Measurements from ENCODE around the gene GPANK1.
A peak's percentile ranks its signal among the peaks of the same experiment; 100 is the strongest.
"Not testable (repeated sequence)": the region's sequence is repeated elsewhere in the genome, so short reads cannot be mapped to it uniquely, and the experiment has no call there.

GPANK1 gene

DNA sequence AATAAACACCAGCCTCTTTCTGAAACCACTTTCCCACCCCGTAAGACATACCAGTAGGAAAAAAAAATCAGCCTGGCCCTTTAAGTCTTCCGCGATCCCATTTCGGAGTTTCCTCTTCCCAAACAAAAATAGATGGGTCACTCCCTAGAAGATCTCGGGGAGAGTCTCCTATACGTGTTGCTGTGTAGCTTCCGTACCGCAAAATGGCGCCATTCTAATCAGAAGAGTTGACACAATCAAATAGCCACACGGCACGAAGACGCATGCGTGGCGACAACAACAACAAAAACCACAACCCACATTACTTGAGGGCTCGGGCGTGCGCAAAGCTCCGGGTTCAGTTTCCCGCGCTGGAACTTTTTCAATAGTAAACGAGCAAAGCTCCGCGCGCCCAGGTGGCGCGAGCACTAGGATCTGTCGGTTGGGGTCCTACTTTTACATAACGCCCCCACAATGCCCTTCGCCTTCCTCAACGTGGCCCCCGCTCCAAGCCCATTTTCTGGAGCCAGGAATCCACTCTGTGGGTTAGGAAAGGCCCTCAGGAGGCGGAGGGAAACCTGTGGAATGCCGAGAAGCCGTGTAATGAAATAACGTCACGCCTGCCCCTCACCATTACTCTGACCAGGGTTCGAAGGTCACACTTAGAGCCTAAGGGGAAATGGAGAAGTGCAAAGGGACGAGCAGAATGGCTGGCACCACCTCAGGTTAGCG, at the start of gene GPANK1:
TSS of gene GPANK1 (minus strand) at position 208 of the 711 bp plus-strand sequence. CDS start 519 bp downstream, outside the sequence.
- peak; percentile 72 to 81 for DNase-seq (ENCODE audit: low read depth in 2 of 2)

DNA sequence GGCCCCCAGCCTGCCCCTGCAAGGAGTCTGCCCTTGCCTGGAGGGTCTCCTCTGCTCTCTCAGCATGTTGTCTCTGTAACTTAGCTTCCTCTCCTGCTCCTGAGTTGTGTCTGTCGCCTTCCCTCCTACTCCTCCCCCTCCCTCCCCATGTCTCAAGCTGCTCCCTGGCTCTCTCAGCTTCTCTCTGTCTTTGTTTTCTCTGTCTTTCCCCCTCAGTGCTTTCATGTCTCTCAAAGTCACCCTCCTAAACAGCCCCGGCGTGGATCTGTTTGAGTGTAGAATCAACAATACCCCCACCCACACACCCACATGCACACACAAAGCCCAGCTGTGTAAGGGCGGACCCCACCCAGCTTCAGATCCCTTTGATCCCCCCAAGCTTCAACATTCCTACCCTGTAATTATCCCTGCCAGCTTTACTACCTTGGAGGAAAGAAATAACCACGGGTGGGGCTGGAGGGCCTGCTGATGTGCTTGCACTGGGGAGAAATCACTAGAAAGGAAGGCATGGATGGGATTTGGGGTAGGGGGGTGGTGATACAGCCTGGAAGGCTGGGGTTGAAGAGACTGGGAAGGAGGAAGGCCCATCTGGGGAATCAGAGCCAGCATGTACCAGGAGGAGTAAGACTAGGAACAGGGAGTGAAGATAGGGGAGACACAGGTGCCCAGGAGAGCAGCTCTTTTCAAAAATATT, 49.3 kb upstream of the GPANK1 start:
- DNase-seq (ENCODE audit: low read depth in 2 of 2): no peak

DNA sequence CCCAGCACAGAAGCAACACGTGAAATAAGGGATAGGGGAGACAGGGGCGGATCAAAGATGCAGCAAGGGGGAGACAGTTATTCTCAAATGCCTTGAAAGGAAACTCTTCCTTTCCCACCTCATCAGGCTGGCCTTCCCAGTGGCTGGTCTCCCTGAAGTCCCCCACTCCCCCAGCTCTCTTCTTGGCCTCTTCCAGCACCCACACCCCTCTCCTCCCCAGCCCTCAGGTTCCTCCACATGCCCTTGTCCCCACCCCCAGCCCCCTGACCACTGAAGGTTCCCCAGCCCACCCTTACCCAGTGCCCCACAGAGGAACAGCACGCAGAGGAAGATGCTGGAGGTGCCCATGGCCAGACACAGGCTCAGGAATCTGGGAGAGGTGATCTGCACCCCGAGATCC, 48.7 kb upstream of the GPANK1 start:
- DNase-seq (ENCODE audit: low read depth in 2 of 2): no peak

DNA sequence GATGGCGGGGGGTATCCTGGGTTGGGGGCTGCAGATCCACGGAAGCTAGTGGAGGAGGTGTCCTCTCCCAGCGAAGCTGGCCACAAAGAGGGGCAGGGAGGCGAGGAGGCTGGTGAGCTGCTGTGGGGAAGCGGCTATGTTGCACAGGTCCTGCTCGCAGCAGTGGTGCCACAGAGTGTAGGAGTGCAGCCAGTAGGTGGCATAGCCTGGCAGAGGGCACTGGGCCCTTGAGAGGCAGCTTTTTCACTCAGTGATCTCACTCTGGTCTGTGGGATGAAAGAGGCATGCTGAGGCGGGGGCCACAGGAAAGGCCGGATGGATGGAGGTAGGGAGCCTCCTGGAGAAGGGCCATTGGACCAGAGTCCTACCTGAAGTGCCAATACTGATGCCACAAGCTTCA, 47.5 kb upstream of the GPANK1 start:
- DNase-seq (ENCODE audit: low read depth in 2 of 2): no peak

DNA sequence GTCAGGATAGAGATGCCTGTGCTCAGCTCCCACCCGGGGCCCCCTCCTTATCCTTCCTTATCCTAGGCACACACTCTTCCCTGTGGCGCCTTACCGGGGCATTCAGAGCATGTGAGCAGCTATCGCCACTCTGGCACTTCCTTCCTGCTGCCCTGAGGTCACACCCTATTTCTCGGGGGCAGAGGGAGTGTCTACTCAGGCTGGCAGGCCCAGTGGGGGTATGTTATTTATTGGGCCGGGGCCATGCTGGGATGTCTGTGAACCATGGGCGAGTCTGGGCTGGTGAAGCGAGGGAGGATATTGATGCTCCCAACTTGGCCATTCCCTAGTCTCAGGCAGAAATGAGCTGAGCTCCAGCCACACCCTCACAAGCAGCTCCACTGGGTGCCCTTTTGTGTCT, 46.4 kb upstream of the GPANK1 start:
- DNase-seq (ENCODE audit: low read depth in 2 of 2): no peak

DNA sequence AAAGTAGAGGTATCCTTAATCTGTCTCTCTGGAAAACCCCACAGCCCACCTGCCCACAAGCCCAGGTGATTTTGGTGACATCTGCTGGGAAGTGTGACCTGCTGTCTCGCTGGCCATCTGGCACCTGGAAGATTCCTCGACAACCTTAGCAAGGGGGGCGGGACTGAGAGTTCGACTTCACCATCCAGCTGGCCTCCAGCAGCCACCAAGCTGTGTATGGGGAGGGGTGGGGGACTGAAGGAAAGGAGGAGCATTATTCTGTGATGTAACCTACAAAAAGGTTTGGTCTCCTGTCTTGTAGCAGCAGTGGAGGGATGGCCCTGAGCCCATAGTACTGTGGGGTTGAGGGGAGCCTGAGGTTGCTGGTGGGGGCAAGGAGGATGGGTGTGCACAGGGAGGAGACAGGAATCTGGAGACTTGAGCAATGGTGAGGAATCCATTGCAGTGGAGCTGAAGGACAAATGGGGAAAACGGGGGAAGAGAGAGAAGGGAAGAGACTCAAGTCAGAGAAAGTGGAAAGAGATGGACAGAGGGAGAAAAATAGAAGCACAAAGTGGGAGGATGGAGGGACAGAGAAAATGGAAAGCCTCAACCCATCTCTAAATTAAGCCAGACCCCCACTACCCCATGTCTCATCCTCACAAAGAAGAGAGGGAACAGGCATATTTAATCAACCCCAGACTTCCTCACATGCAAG, 45.9 kb upstream of the GPANK1 start:
- no peak for DNase-seq (ENCODE audit: low read depth in 2 of 2)

DNA sequence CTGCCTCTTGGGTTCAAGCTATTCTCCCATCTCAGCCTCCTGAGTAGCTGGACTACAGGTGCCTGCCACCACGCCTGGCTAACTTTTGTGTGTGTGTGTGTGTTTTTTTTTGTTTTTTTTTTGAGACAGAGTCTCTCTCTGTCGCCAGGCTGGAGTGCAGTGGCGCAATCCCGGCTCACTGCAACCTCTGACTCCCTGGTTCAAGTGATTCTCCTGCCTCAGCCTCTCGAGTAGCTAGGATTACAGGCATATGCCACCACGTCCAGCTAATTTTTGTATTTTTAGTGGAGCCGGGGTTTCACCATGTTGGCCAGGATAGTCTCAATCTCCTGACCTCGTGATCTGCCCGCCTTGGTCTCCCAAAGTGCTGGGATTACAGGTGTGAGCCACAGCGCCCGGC, 44.4 kb upstream of the GPANK1 start:
- DNase-seq (ENCODE audit: low read depth in 2 of 2): not testable (repeated sequence)

DNA sequence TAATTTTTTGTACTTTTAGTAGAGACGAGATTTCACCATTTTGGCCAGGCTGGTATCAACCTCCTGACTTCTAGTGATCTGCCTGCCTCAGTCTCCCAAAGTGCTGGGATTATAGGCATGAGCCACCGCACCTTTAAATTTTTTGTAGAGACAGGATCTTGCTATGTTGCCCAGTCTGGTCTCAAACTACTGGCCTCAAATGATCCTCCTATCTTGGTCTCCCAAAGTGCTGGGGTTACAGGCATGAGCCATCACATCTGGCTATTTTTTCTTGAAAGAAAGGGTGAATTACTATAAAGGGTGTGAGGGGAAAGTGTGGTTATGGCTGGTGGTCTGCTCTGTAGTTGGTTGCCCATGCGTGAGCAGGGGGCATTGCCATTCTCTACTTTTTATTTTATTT, 43.4 kb upstream of the GPANK1 start:
- DNase-seq (ENCODE audit: low read depth in 2 of 2): no peak

DNA sequence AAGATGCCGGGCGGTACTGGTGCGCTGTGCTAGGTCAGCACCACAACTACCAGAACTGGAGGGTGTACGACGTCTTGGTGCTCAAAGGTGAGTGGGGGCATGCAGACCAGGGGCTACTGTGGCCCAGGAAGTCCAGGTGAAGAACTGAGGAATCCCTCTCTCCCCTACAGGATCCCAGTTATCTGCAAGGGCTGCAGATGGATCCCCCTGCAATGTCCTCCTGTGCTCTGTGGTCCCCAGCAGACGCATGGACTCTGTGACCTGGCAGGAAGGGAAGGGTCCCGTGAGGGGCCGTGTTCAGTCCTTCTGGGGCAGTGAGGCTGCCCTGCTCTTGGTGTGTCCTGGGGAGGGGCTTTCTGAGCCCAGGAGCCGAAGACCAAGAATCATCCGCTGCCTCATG, 42.9 kb upstream of the GPANK1 start:
- DNase-seq (ENCODE audit: low read depth in 2 of 2): no peak

DNA sequence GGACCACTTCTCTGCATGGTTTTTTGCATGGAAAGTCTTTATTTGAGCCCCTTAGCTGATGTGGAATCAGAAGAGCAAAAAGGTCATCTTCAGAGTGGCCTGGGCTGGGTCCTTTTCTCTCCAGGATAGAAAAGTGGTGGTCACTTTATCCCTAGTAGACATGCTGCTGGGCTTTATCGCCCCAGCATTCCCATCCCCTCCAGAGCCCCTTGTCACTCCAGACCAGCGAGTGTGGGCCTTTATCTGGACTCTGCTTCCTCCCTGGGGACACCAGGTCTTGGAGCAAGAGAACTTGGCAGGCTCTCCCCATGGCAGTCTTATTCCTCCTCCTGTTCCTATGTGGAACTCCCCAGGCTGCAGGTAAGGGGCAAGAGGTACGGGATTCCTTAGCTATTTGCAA, 41.8 kb upstream of the GPANK1 start, which contains the start of gene LY6G6F:
TSS of gene LY6G6F (plus strand) at position 268 of the 400 bp plus-strand sequence. CDS start at position 309, 41 bp downstream.
- DNase-seq (ENCODE audit: low read depth in 2 of 2): no peak

DNA sequence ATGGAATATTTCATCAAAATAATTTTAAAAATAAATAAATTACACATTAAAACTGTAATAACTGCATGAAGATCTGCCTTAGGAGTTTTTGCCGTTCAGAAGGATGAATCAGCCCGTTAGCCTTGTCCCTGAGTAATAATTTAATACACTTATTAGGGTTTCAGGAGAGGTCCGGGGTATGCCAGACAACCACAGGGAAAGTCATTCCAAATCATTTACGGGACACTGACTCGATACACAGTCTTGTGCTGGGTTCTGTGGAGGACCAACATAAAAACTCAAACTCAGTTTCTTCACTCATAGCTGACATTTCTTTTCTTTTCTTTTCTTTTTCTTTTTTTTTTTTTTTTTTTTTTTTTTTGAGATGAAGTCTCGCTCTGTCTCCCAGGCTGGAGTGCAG, 41.1 kb upstream of the GPANK1 start:
- DNase-seq (ENCODE audit: low read depth in 2 of 2): no peak

DNA sequence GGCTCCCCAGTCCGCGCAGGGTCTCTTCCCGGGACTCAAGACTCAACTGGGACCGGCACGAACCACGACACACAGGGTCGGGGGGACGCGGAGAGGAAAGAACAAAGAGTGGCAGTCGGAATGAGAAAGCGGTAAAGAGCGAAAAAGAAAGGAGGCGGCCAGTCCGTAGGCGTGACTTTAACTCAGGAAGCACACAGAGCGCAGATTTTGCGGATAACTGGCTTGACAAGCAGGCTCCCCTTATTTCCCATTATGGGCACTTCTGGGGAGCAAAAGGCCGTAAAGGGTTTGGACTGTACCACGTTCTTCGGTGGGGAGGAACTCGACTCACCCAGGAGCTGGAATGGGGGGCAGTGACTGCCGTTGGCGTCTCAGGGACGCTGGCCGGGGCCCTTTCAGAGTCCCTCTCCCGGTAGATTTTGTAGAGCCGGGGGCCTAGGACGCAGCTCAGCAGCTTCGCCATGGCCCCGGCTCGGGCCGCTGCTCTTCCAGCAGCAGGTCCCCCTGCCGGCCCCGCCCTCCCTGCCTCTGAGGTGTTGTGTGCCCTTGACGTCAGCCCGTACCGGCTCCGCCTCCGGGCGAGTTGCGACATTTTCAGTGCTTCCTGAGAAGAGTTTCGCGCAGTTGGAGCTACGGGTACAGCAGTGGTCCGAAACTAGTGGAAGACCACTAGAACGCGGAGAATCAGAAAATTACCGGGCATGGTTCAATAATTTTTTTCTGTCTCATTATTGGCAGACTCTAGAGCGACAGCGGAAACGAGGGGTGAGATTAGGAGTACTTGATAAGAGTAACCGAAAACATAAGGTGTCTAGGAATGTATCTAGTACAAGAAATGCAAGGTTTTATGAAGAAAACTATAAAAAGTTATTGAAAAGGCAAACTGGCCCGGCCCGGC, 38.3 kb upstream of the GPANK1 start, which contains the start of gene ABHD16A:
TSS of gene ABHD16A (minus strand) at position 506 of the 898 bp plus-strand sequence. CDS start at position 463, 43 bp downstream.
- DNase-seq (ENCODE audit: low read depth in 2 of 2): peak; percentile 93

DNA sequence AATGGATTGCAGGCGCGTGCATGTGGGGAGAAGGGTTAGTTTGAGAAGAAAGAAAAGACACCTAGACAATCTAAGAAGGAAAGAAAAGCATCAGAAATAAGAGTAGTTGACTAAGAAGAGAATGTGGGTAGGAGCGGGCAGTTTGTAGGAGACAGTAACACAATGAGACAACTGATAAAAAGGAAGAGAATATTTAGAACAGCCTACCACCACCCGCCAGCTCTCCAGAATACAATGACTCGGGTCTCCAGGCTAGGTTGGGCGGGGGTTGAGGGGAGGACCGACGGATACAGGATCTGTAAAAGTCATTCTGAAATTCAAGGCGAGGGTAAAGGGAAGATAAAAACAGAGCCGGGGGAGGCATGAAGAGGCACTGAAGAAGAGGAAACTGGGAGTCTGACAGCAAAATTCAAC, 37.6 kb upstream of the GPANK1 start:
- DNase-seq (ENCODE audit: low read depth in 2 of 2): no peak

DNA sequence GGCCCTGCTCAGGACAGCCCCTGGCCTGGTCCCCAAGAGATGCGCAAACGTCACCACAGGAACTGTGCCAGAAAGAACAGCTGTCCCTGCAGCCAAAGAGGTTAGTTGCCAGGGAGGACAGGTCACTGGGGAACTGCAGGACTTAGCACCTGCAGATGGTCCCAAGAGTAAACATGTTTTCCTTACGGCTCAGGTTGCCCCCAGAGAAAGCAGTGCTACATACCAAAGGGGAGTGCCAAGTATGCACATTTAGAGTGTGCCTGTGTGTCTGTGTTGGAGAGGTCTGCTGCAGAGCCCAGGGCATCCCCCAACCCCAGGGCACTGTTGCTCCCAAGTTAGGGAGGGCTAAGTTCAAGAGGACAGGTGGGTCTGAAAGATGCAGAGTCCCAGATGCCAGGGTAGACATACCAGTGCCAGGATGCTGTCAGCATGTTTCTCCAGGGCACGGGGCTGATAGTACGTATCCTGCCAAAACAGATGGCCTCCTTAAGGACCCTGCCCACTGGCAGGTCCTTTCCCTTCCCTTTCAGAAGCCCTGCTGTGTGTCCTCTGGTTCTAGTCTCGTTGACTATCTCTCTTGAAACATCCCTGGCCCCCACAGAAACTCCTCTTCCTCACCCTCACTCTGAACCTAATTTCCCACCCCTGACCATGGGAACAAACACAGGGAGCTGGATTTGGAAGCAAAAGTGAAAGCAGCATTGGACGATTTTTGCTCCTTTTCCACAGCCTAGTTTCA, 37.0 kb upstream of the GPANK1 start:
- no peak for DNase-seq (ENCODE audit: low read depth in 2 of 2)

DNA sequence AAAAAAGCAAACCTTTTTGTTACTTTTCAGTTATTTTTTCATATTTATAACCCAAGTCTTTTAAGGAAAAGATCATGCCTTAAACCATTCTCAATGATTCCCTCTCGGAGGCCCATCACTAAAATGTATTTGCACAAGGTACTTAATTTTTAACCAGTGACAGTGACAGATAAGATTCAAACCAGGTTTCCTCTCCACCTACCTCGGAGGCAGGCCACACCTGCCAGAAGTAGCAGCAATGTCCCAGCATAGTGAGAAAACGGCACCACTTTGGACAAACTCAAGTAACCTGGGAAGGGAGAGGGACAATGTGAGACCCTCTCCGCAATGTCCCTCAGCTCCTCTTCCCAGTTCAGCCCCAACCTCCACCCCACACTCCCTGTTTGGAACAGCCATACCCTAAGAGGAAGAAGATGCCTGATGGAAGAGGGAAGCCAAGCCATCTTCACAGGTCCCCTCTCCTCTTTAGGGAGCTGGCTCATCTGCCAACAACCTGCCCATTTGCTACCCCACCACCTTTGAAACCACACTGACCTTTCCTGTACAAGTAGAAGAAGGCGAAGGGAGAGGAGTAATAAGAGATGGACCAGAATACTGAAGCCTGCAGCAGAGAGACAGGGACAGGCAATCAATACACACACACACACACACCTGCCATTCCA, 36.1 kb upstream of the GPANK1 start:
- DNase-seq (ENCODE audit: low read depth in 2 of 2): no peak

DNA sequence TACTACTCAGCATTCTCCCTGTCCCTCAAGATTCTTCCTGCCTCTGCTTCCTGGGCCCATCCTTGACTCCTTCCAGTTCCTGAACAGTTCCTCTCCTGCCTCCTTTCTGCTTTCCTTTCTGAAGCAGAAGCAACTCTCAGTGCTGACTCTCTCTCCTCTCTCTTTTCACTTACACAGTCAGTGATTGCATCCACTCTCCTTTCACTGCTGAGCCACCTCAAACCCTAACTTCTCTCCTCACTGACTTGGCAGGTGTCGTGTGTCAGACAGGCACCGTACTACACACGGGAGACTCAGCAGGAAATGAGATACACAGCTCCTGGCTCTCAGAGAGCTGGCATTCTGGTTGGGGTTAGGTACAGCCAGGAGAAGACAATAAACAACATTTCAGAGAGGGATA, 32.8 kb upstream of the GPANK1 start:
- DNase-seq (ENCODE audit: low read depth in 2 of 2): no peak

DNA sequence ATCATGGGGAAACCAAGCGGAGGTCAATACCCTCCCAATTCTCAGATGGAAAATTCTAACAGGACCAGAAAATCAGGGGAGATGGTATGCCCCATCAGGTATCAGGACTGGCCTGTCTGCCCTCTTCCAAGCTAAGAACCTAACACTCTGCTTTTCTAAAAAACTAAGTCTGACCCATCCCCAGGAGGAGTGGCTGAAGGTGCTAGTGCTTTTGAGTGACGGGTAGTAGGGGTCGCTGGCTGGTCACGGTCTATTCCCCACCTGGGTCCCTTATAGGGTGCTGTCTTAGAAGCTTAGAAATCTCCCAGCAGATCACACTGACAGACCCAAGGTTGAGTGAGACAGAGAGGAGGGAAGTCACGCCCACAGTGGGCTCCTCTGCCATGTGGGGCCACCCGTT, 28.7 kb upstream of the GPANK1 start:
- DNase-seq (ENCODE audit: low read depth in 2 of 2): no peak

DNA sequence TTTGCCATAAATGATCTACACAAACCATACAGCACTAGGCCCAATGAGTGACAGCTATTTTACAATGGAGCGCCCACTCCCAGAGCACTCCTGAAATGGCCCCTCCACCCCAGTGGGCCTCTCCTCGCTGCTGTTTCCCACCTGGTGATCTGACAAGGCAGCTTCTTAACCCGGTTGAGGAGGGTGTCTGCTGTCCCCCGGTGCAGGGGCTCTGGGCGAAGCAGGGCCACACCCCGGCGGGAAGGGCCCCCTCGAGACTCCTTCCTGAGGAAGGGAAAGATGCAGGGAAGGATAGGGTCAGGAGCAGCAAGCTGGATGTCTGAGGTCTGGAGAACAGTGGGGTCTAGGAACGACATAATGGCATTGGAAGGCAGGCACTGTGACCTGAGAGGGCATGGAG, 28.1 kb upstream of the GPANK1 start:
- no peak for DNase-seq (ENCODE audit: low read depth in 2 of 2)

DNA sequence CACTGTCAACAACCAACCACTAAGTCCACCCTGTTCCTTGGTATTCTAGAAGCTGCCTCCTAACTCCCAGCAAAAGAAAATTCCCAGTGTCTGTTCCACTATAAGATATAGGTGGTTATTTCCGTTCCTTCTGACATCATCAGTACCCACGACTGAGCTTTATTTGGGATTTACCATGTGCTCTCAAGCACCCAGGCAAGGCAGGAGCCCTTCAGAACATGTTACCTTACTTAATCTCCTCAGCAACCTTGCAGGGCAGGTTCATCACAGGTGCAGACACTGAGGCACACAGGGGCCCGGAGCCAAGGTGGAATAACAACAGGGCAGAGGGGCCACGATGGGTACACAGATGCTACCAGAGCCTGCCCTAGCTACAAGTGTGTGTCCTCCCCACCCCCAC, 27.6 kb upstream of the GPANK1 start:
- no peak for DNase-seq (ENCODE audit: low read depth in 2 of 2)

DNA sequence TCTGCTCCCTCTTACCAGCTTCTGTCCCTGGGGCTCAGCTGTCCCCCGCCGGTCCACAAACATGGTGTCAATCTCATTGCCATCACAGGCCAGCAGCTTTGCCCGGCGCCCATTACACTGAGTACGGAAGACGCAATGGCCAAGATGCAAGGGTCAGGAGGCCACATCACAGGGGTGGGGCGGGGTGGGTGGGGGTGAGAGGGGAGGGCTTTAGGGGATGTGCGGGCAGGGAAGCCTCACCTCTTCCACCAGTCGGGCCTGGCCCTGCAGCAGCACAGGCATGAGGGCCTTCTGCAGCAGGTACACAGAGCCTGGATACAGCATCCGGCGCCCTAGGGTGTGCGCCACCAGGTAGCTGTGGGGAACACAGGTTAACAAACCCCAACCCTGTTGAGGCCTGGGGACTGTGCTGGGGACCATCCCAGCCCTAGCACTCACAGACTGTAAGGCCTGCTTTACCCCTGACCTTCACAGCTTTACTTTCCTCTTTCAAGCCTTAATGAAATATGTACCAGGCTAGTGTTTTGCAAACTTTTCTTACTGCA, 26.8 kb upstream of the GPANK1 start:
- no peak for DNase-seq (ENCODE audit: low read depth in 2 of 2)

Measured in stimulated activated CD8-positive, alpha-beta memory T cell treated with anti-CD3 and anti-CD28 coated beads, Interleukin-15, amount 100 ng/mL, for 4 hours (primary cell).